ENCODE measurements around the gene GRID2. TPM values are rescaled to one million over a fixed set of nuclear protein-coding genes. Genes with fewer than 3 reads are reported as not detected.

The GRID2 gene
- total RNA-seq, 1 donor from 2014 or later, result not detected

DNA sequence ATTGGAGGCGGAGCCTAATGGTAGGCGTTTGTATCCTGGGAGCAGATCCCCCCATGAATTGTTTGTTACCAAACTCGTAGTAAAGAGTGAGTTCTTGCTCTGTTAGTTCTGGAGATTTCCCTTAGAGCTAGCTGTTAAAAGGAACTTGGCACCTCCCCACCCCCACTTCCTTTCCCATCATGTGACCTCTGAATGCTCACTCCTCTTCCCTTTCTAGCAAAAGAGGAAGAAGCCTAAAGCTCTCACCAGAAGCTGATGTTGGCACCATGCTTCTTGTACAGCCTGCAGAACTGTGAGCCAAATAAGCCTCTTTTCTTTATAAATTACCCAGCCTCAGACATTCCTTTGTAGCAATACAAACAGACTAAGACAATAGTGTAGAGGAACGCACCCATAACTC lies 1511.0 kb downstream of the GRID2 start:
- H3K4me3 Mint-ChIP-seq (ENCODE audit: unreplicated experiment), result no peak overlapping the region
- no peak overlapping the region for H3K27ac Mint-ChIP-seq (ENCODE audit: unreplicated experiment)
- no peak for DNase-seq (ENCODE audit: extremely low spot score, unreplicated experiment)
- no peaks in the 10 kb centered on the region for H3K9me3 Mint-ChIP-seq (ENCODE audit: unreplicated experiment)
- H3K27me3 Mint-ChIP-seq (ENCODE audit: unreplicated experiment), result peaks cover 52% of the 10 kb centered on the region
- TF ChIP-seq, protein P1, sequence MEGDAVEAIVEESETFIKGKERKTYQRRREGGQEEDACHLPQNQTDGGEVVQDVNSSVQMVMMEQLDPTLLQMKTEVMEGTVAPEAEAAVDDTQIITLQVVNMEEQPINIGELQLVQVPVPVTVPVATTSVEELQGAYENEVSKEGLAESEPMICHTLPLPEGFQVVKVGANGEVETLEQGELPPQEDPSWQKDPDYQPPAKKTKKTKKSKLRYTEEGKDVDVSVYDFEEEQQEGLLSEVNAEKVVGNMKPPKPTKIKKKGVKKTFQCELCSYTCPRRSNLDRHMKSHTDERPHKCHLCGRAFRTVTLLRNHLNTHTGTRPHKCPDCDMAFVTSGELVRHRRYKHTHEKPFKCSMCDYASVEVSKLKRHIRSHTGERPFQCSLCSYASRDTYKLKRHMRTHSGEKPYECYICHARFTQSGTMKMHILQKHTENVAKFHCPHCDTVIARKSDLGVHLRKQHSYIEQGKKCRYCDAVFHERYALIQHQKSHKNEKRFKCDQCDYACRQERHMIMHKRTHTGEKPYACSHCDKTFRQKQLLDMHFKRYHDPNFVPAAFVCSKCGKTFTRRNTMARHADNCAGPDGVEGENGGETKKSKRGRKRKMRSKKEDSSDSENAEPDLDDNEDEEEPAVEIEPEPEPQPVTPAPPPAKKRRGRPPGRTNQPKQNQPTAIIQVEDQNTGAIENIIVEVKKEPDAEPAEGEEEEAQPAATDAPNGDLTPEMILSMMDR (IDR thresholded peaks at IDR 0.05), result no peak
- H3K4me1 Mint-ChIP-seq (ENCODE audit: unreplicated experiment), result no peaks in the 10 kb centered on the region
- H3K36me3 Mint-ChIP-seq (ENCODE audit: unreplicated experiment), result no peaks in the 10 kb centered on the region
